ENCODE measurements around the gene SMOC2.

Gene SMOC2

DNA sequence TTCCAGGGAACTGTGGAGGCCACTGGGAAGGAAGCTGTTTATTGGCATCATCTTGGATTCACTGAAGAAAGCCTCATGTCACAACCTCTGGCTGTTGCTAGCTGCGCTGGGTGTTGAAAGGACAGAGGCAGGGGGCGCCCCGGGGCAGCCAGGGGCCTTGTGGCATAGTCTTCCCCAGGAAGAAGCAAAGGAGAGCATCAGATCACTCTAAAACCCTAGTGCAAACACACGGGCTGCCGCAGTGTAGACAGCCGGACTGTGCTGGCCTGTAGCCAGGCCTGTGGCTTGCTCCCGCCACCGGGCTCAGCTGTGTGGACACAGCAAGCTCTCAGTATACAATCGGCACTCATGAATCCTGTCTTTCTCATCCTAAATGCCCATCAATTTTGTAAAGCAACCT is 23.8 kb upstream of the SMOC2 start:
- H3K18ac ChIP-seq (ENCODE audit: low read length), result no peak overlapping the region
- H3K79me1 ChIP-seq (ENCODE audit: low read length), result no peaks in the 10 kb centered on the region
- no peak overlapping the region for H3K56ac ChIP-seq (ENCODE audit: low read length)
- H3K4me2 ChIP-seq (ENCODE audit: low read length), result no peak overlapping the region
- H4K5ac ChIP-seq (ENCODE audit: low read length), result no peak overlapping the region
- no peak overlapping the region for H3K4ac ChIP-seq (ENCODE audit: low read depth, low read length)
- no peak overlapping the region for H2BK120ac ChIP-seq (ENCODE audit: low read depth, low read length)
- peak; percentile 29 for DNase-seq
- H3K27me3 ChIP-seq (ENCODE audit: insufficient read depth, low read length, poor library complexity), result no peaks in the 10 kb centered on the region
- no peak overlapping the region for H2BK5ac ChIP-seq (ENCODE audit: low read length)
- no peaks in the 10 kb centered on the region for H3K4me1 ChIP-seq (ENCODE audit: control insufficient read depth, low read depth, low read length)
- no CpG with 5 or more reads among the region's 9 CpGs for WGBS (ENCODE audit: extremely low coverage, insufficient coverage, low lambda C conversion rate)
- H3K79me2 ChIP-seq (ENCODE audit: control insufficient read depth, insufficient read depth, low read length), result no peaks in the 10 kb centered on the region
- H3K27ac ChIP-seq (ENCODE audit: low read depth, low read length), result no peak overlapping the region
- H3K9ac ChIP-seq (ENCODE audit: low read length), result no peak overlapping the region
- no peak overlapping the region for H3K23ac ChIP-seq (ENCODE audit: low read length)
- H4K8ac ChIP-seq (ENCODE audit: low read depth, low read length), result no peak overlapping the region
- no peak overlapping the region for H2BK15ac ChIP-seq (replicated peaks; ENCODE audit: low read depth)
- no peak overlapping the region for H3K4me3 ChIP-seq (ENCODE audit: low read length)
- no peaks in the 10 kb centered on the region for H3K36me3 ChIP-seq (ENCODE audit: control insufficient read depth, insufficient read depth, low read length)
- no peak overlapping the region for H2AK5ac ChIP-seq (ENCODE audit: low read length)

DNA sequence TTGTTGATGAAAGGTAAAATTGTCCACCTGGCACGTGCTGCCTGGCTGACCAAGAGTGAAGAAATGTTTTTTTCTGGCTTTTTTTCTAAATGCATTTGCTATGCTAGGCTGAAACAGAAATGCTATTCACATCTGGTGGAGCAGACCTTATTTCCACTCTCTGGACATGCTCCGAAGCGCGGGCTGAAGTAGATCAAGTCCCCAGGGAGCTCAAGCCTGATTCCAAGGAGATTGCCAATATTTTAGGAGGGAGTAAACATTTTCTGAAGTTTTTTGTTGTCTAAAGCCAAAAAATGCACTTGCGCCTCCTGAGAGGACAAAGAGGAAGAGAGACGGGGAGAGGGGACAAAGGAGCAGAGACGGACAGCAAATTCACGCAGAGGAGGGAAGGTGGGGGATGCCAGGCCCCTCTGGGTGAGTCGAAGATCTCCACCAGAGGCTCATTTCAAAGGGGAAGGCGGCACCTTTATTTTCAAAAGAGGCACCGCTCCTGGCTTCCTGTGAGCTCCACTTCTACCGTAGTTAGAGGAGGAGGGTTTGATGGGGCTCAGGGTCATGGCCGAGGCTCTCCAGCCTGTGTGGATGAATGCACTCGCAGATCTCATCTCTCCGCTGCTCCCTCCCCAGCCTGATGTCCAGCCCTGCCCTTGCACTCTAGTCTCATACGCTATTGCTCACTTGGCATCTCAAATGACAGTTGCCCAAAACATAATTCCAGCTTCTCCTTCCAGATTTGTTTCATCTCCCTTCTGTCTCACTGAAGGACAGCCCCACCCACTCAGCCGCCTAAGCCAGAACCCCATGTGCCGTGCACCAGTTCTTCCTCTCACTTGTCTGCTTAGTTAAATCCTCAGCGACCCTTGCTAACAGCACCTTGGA is 23.1 kb upstream of the SMOC2 start:
- no peak overlapping the region for H2AK5ac ChIP-seq (ENCODE audit: low read length)

DNA sequence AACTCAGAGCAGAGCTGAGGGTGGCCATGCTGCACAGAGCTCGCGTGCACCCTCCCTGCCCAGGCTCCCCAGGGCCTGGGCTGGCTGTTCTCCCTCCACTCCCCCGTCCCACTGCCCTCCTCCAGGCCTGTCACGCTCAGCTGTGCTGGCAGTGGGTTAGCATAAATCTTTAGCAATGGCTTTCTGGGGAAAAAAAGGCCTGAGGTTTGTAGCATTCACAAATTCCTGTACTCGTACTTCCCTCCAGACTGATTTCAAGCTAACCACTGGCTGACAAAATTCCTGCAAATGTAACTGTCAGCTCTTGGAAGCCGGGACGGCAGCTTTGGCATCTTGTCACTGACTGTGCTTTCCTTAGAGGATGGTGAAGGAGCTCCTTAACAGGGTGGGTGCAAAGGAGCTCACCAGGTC is 22.3 kb upstream of the SMOC2 start:
- Histone ChIP-seq H3K36me3 (ENCODE audit: control insufficient read depth, insufficient read depth, low read length) (no peaks in the 10 kb centered on the region), H2AK5ac (ENCODE audit: low read length) (no peak overlapping the region), H3K27me3 (ENCODE audit: insufficient read depth, low read length, poor library complexity) (no peaks in the 10 kb centered on the region), H3K4me3 (ENCODE audit: low read length) (no peak overlapping the region), H2BK120ac (ENCODE audit: low read depth, low read length) (no peak overlapping the region), H3K23ac (ENCODE audit: low read length) (no peak overlapping the region), H3K4me2 (ENCODE audit: low read length) (no peak overlapping the region), H3K27ac (ENCODE audit: low read depth, low read length) (no peak overlapping the region), H2BK5ac (ENCODE audit: low read length) (no peak overlapping the region), H4K5ac (ENCODE audit: low read length) (no peak overlapping the region), H3K56ac (ENCODE audit: low read length) (no peak overlapping the region), H3K79me2 (ENCODE audit: control insufficient read depth, insufficient read depth, low read length) (no peaks in the 10 kb centered on the region), H2BK15ac (replicated peaks; ENCODE audit: low read depth) (no peak overlapping the region), H3K18ac (ENCODE audit: low read length) (no peak overlapping the region), H3K9ac (ENCODE audit: low read length) (no peak overlapping the region), H4K8ac (ENCODE audit: low read depth, low read length) (no peak overlapping the region), H3K79me1 (ENCODE audit: low read length) (no peaks in the 10 kb centered on the region), H3K4me1 (ENCODE audit: control insufficient read depth, low read depth, low read length) (no peaks in the 10 kb centered on the region), H3K4ac (ENCODE audit: low read depth, low read length) (no peak overlapping the region)
- no CpG with 5 or more reads among the region's 7 CpGs for WGBS (ENCODE audit: extremely low coverage, insufficient coverage, low lambda C conversion rate)
- no peak for DNase-seq

More for the DNA sequence above, 23.1 kb upstream of the SMOC2 start:
- Histone ChIP-seq H2BK15ac (replicated peaks; ENCODE audit: low read depth) (no peak overlapping the region), H3K23ac (ENCODE audit: low read length) (no peak overlapping the region), H3K79me2 (ENCODE audit: control insufficient read depth, insufficient read depth, low read length) (no peaks in the 10 kb centered on the region), H3K9ac (ENCODE audit: low read length) (no peak overlapping the region), H3K27me3 (ENCODE audit: insufficient read depth, low read length, poor library complexity) (no peaks in the 10 kb centered on the region), H2BK120ac (ENCODE audit: low read depth, low read length) (no peak overlapping the region), H4K5ac (ENCODE audit: low read length) (no peak overlapping the region), H3K27ac (ENCODE audit: low read depth, low read length) (no peak overlapping the region), H4K8ac (ENCODE audit: low read depth, low read length) (no peak overlapping the region), H3K4me2 (ENCODE audit: low read length) (no peak overlapping the region), H3K36me3 (ENCODE audit: control insufficient read depth, insufficient read depth, low read length) (no peaks in the 10 kb centered on the region), H3K4me3 (ENCODE audit: low read length) (no peak overlapping the region), H3K18ac (ENCODE audit: low read length) (no peak overlapping the region), H3K79me1 (ENCODE audit: low read length) (no peaks in the 10 kb centered on the region), H3K4ac (ENCODE audit: low read depth, low read length) (no peak overlapping the region), H3K56ac (ENCODE audit: low read length) (no peak overlapping the region), H2BK5ac (ENCODE audit: low read length) (no peak overlapping the region), H3K4me1 (ENCODE audit: control insufficient read depth, low read depth, low read length) (no peaks in the 10 kb centered on the region)
- DNase-seq, result no peak
- WGBS (ENCODE audit: extremely low coverage, insufficient coverage, low lambda C conversion rate), result no CpG with 5 or more reads among the region's 19 CpGs

DNA sequence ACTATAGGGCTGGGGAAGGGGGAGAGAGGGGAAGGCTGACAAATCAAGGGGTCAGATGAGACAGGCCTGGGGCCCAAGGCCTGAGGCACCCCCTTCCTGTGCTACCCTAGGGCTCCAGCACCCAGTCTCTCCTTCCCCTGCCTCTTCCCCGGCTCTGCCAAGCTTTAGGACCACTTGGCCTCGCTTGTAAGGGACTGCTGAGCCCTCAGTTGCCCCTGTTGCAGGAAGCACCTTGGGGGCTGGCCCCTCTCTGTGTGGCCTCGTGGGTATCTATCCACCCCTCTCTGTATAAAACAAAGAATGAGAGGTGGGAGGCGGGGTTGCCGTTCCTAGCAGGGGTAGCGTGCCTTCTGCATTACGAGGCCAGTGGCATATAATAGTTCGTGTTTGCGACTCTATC is 21.4 kb upstream of the SMOC2 start:
- H3K4ac ChIP-seq (ENCODE audit: low read depth, low read length), result no peak overlapping the region
- no peak overlapping the region for H3K18ac ChIP-seq (ENCODE audit: low read length)
- no peak overlapping the region for H3K4me2 ChIP-seq (ENCODE audit: low read length)
- H3K9ac ChIP-seq (ENCODE audit: low read length), result no peak overlapping the region
- H2BK15ac ChIP-seq (replicated peaks; ENCODE audit: low read depth), result no peak overlapping the region
- H3K23ac ChIP-seq (ENCODE audit: low read length), result no peak overlapping the region
- H3K4me3 ChIP-seq (ENCODE audit: low read length), result no peak overlapping the region
- no peak for DNase-seq
- no CpG with 5 or more reads among the region's 9 CpGs for WGBS (ENCODE audit: extremely low coverage, insufficient coverage, low lambda C conversion rate)
- no peaks in the 10 kb centered on the region for H3K79me2 ChIP-seq (ENCODE audit: control insufficient read depth, insufficient read depth, low read length)
- H3K79me1 ChIP-seq (ENCODE audit: low read length), result no peaks in the 10 kb centered on the region
- H3K56ac ChIP-seq (ENCODE audit: low read length), result no peak overlapping the region
- no peak overlapping the region for H2BK120ac ChIP-seq (ENCODE audit: low read depth, low read length)
- no peak overlapping the region for H2AK5ac ChIP-seq (ENCODE audit: low read length)
- H3K27ac ChIP-seq (ENCODE audit: low read depth, low read length), result no peak overlapping the region
- H2BK5ac ChIP-seq (ENCODE audit: low read length), result no peak overlapping the region
- H4K8ac ChIP-seq (ENCODE audit: low read depth, low read length), result no peak overlapping the region
- no peaks in the 10 kb centered on the region for H3K4me1 ChIP-seq (ENCODE audit: control insufficient read depth, low read depth, low read length)
- H4K5ac ChIP-seq (ENCODE audit: low read length), result no peak overlapping the region
- no peaks in the 10 kb centered on the region for H3K36me3 ChIP-seq (ENCODE audit: control insufficient read depth, insufficient read depth, low read length)
- H3K27me3 ChIP-seq (ENCODE audit: insufficient read depth, low read length, poor library complexity), result no peaks in the 10 kb centered on the region

DNA sequence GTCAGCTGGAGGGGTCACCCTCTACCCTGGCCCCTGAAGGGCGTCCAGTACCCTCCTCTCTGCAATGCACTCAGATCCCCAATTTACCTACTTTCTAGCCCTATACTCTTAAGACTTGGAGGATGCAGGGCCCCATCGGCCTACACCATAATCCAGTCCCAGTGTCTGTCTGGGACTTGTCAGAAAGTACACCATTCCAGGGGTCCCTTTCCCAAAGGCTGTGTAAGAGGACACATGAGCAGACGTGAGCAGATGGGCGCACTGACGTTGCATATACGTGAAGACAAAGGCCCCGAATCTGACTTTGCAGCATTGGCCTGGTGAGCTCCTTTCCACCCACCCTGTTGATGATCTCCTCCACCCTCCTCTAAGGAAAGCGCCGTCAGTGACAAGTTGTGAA is 20.9 kb upstream of the SMOC2 start:
- no peak overlapping the region for H3K4ac ChIP-seq (ENCODE audit: low read depth, low read length)
- H3K79me1 ChIP-seq (ENCODE audit: low read length), result no peaks in the 10 kb centered on the region
- H3K18ac ChIP-seq (ENCODE audit: low read length), result no peak overlapping the region
- no peak overlapping the region for H4K8ac ChIP-seq (ENCODE audit: low read depth, low read length)
- no peak overlapping the region for H3K9ac ChIP-seq (ENCODE audit: low read length)
- H3K23ac ChIP-seq (ENCODE audit: low read length), result no peak overlapping the region
- no peak overlapping the region for H3K4me3 ChIP-seq (ENCODE audit: low read length)
- H2BK15ac ChIP-seq (replicated peaks; ENCODE audit: low read depth), result no peak overlapping the region
- H3K36me3 ChIP-seq (ENCODE audit: control insufficient read depth, insufficient read depth, low read length), result no peaks in the 10 kb centered on the region
- H3K79me2 ChIP-seq (ENCODE audit: control insufficient read depth, insufficient read depth, low read length), result no peaks in the 10 kb centered on the region
- WGBS (ENCODE audit: extremely low coverage, insufficient coverage, low lambda C conversion rate), result no CpG with 5 or more reads among the region's 9 CpGs
- H4K5ac ChIP-seq (ENCODE audit: low read length), result no peak overlapping the region
- no peak overlapping the region for H2BK5ac ChIP-seq (ENCODE audit: low read length)
- no peak for DNase-seq
- no peaks in the 10 kb centered on the region for H3K4me1 ChIP-seq (ENCODE audit: control insufficient read depth, low read depth, low read length)
- H3K27ac ChIP-seq (ENCODE audit: low read depth, low read length), result no peak overlapping the region
- no peak overlapping the region for H3K56ac ChIP-seq (ENCODE audit: low read length)
- H3K4me2 ChIP-seq (ENCODE audit: low read length), result no peak overlapping the region
- H2AK5ac ChIP-seq (ENCODE audit: low read length), result no peak overlapping the region
- no peak overlapping the region for H2BK120ac ChIP-seq (ENCODE audit: low read depth, low read length)
- no peaks in the 10 kb centered on the region for H3K27me3 ChIP-seq (ENCODE audit: insufficient read depth, low read length, poor library complexity)

DNA sequence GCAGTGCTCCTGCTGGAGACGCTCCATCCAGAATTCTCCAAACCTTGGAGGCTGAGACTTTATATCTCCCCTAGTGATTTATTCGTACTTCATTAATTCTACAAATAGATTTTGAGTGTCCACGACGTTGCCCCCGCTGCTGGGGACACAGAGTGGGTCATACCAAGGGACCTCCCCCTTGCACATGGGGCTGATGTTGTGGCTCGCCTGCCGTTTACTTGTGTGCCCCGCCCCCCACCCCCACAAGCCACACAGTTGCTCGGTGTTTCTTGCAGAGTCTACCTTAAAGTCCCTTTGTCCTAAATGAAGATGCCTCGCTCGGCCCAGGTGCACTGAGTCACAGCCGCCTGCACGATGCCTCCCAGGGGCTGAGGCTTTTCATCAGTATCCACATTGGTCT is 20.3 kb upstream of the SMOC2 start:
- no peaks in the 10 kb centered on the region for H3K79me1 ChIP-seq (ENCODE audit: low read length)
- H4K5ac ChIP-seq (ENCODE audit: low read length), result no peak overlapping the region
- H2AK5ac ChIP-seq (ENCODE audit: low read length), result no peak overlapping the region
- no peaks in the 10 kb centered on the region for H3K79me2 ChIP-seq (ENCODE audit: control insufficient read depth, insufficient read depth, low read length)
- no peak overlapping the region for H3K23ac ChIP-seq (ENCODE audit: low read length)
- H3K27me3 ChIP-seq (ENCODE audit: insufficient read depth, low read length, poor library complexity), result no peaks in the 10 kb centered on the region
- no peak overlapping the region for H3K4me2 ChIP-seq (ENCODE audit: low read length)
- no peak overlapping the region for H4K8ac ChIP-seq (ENCODE audit: low read depth, low read length)
- no peak overlapping the region for H3K4ac ChIP-seq (ENCODE audit: low read depth, low read length)
- H2BK15ac ChIP-seq (replicated peaks; ENCODE audit: low read depth), result no peak overlapping the region
- no peaks in the 10 kb centered on the region for H3K36me3 ChIP-seq (ENCODE audit: control insufficient read depth, insufficient read depth, low read length)
- no peak for DNase-seq
- no peak overlapping the region for H2BK5ac ChIP-seq (ENCODE audit: low read length)
- no peaks in the 10 kb centered on the region for H3K4me1 ChIP-seq (ENCODE audit: control insufficient read depth, low read depth, low read length)
- no peak overlapping the region for H3K56ac ChIP-seq (ENCODE audit: low read length)
- H2BK120ac ChIP-seq (ENCODE audit: low read depth, low read length), result no peak overlapping the region
- no peak overlapping the region for H3K18ac ChIP-seq (ENCODE audit: low read length)
- no CpG with 5 or more reads among the region's 13 CpGs for WGBS (ENCODE audit: extremely low coverage, insufficient coverage, low lambda C conversion rate)
- H3K9ac ChIP-seq (ENCODE audit: low read length), result no peak overlapping the region
- no peak overlapping the region for H3K27ac ChIP-seq (ENCODE audit: low read depth, low read length)
- no peak overlapping the region for H3K4me3 ChIP-seq (ENCODE audit: low read length)

All from mesendoderm (in vitro differentiated cells).